Neural cell (in vitro differentiated cells): ENCODE data around the gene TBX20.
"Not testable (repeated sequence)": the region's sequence is repeated elsewhere in the genome, so short reads cannot be mapped to it uniquely, and the experiment has no call there.

Experiments used
- EP300 ChIP-seq: fragments of 450-650 bp; conservative IDR thresholded peaks from 2 replicates; pipeline ENCODE4 v1.6.1; 2014; ENCODE audit warnings: antibody characterized with exemption, mild to moderate bottlenecking, moderate library complexity; ENCODE audit not compliant: poor library complexity, severe bottlenecking
- EZH2 ChIP-seq: fragments of 200-600, 300-800 bp; shearing (Covaris generic), sonication (generic); IDR thresholded peaks from 2 replicates; pipeline ENCODE4 v1.6.1; 2014; ENCODE audit warnings: antibody characterized with exemption, low read length, borderline replicate concordance, mild to moderate bottlenecking; ENCODE audit not compliant: insufficient read depth, poor library complexity, severe bottlenecking
- MXI1 ChIP-seq: fragments of 450-650 bp; conservative IDR thresholded peaks from 2 replicates; pipeline ENCODE4 v1.6.1; 2014; ENCODE audit warnings: antibody characterized with exemption, mild to moderate bottlenecking; ENCODE audit not compliant: poor library complexity, severe bottlenecking
- POLR2AphosphoS5 ChIP-seq: IDR thresholded peaks from 2 replicates; pipeline ENCODE4 v1.6.1; 2012
- SMC3 ChIP-seq: fragments of 450-650 bp; conservative IDR thresholded peaks from 2 replicates; pipeline ENCODE4 v1.6.1; 2014; ENCODE audit warnings: antibody characterized with exemption, mild to moderate bottlenecking, moderate library complexity; ENCODE audit not compliant: poor library complexity
- TAF1 ChIP-seq: IDR thresholded peaks from 2 replicates; pipeline ENCODE4 v1.6.1; 2012; ENCODE audit warnings: low read depth
- TF ChIP-seq, protein P1 (sequence below): fragments of 450-650 bp; IDR thresholded peaks from 2 replicates; pipeline ENCODE4 v1.5.1; 2014; ENCODE audit warnings: antibody characterized with exemption, mild to moderate bottlenecking, moderate library complexity; ENCODE audit not compliant: poor library complexity, severe bottlenecking
- TF ChIP-seq, protein P2 (sequence below): IDR thresholded peaks from 2 replicates; pipeline ENCODE4 v1.6.1; 2012; ENCODE audit warnings: borderline replicate concordance

DNA sequence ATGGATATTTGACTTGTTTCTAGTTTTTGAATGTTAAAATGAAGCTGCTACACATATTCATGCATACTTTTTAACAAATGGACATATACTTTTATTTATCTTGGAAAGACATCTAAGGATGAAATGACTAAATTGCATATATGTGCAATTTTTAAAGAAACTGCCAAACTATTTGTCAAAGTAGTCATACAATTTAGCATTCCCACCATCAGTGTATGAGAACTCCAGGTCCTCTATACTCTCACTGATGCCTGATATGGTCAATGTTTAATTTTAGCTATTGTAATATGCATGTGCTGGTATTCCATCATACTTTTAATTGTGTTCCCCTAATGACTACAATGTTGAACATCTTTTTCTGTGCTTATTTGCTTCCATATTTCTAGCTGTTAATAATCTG, 47.0 kb downstream of the TBX20 start:
- TF ChIP-seq, protein P1, sequence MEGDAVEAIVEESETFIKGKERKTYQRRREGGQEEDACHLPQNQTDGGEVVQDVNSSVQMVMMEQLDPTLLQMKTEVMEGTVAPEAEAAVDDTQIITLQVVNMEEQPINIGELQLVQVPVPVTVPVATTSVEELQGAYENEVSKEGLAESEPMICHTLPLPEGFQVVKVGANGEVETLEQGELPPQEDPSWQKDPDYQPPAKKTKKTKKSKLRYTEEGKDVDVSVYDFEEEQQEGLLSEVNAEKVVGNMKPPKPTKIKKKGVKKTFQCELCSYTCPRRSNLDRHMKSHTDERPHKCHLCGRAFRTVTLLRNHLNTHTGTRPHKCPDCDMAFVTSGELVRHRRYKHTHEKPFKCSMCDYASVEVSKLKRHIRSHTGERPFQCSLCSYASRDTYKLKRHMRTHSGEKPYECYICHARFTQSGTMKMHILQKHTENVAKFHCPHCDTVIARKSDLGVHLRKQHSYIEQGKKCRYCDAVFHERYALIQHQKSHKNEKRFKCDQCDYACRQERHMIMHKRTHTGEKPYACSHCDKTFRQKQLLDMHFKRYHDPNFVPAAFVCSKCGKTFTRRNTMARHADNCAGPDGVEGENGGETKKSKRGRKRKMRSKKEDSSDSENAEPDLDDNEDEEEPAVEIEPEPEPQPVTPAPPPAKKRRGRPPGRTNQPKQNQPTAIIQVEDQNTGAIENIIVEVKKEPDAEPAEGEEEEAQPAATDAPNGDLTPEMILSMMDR: not testable (repeated sequence)
- TF ChIP-seq EZH2, SMC3, MXI1, TAF1, EP300, POLR2AphosphoS5: not testable (repeated sequence)
- TF ChIP-seq, protein P2, sequence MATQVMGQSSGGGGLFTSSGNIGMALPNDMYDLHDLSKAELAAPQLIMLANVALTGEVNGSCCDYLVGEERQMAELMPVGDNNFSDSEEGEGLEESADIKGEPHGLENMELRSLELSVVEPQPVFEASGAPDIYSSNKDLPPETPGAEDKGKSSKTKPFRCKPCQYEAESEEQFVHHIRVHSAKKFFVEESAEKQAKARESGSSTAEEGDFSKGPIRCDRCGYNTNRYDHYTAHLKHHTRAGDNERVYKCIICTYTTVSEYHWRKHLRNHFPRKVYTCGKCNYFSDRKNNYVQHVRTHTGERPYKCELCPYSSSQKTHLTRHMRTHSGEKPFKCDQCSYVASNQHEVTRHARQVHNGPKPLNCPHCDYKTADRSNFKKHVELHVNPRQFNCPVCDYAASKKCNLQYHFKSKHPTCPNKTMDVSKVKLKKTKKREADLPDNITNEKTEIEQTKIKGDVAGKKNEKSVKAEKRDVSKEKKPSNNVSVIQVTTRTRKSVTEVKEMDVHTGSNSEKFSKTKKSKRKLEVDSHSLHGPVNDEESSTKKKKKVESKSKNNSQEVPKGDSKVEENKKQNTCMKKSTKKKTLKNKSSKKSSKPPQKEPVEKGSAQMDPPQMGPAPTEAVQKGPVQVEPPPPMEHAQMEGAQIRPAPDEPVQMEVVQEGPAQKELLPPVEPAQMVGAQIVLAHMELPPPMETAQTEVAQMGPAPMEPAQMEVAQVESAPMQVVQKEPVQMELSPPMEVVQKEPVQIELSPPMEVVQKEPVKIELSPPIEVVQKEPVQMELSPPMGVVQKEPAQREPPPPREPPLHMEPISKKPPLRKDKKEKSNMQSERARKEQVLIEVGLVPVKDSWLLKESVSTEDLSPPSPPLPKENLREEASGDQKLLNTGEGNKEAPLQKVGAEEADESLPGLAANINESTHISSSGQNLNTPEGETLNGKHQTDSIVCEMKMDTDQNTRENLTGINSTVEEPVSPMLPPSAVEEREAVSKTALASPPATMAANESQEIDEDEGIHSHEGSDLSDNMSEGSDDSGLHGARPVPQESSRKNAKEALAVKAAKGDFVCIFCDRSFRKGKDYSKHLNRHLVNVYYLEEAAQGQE: not testable (repeated sequence)
